ENCODE measurements around the gene PMEPA1.

- TF ChIP-seq, protein P1, sequence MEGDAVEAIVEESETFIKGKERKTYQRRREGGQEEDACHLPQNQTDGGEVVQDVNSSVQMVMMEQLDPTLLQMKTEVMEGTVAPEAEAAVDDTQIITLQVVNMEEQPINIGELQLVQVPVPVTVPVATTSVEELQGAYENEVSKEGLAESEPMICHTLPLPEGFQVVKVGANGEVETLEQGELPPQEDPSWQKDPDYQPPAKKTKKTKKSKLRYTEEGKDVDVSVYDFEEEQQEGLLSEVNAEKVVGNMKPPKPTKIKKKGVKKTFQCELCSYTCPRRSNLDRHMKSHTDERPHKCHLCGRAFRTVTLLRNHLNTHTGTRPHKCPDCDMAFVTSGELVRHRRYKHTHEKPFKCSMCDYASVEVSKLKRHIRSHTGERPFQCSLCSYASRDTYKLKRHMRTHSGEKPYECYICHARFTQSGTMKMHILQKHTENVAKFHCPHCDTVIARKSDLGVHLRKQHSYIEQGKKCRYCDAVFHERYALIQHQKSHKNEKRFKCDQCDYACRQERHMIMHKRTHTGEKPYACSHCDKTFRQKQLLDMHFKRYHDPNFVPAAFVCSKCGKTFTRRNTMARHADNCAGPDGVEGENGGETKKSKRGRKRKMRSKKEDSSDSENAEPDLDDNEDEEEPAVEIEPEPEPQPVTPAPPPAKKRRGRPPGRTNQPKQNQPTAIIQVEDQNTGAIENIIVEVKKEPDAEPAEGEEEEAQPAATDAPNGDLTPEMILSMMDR (IDR thresholded peaks at IDR 0.05; ENCODE audit: extremely low read depth in 1 of 2, insufficient read depth in 1 of 2, low read depth in 1 of 2, low read length in 2 of 2), result no peak
- TF ChIP-seq EZH2 (IDR thresholded peaks at IDR 0.05; ENCODE audit: borderline replicate concordance, low read depth, low read length, severe bottlenecking), result no peak
- TF ChIP-seq POLR2A (IDR thresholded peaks at IDR 0.05; ENCODE audit: low read depth, low read length), result no peak
Measured at GRCh38 chr20:57718490-57719009, 8.7 kb upstream of the PMEPA1 start.

Data from endothelial cell of umbilical vein (primary cell).